Upper lobe of left lung (tissue), 6 donors: ENCODE measurements around the gene MEGF11. TPM values are rescaled to one million over a fixed set of nuclear protein-coding genes. Genes with fewer than 3 reads are reported as not detected.

Experiments used
- ATAC-seq, 2 donors: fragments of 200-7000 bp; cut with Tn5 transposase; one replicate each; pipeline ENCODE4 v1.9.1; 2022; ENCODE audit warnings: mild to moderate bottlenecking in 2 of 2, moderate library complexity in 2 of 2; ENCODE audit not compliant: low FRiP score in 2 of 2
- DNase-seq, 2 donors: peaks; one replicate each; pipeline ENCODE4 v3.0.0-alpha.2; 2019 to 2020
- H3K27ac ChIP-seq, 4 donors: fragments of 200-600 bp; sonication (generic); one replicate each; pipeline ENCODE4 v1.5.1; 2016 to 2019
- H3K27me3 ChIP-seq, 4 donors: fragments of 200-600 bp; sonication (generic); one replicate each; pipeline ENCODE4 v1.5.1; 2017 to 2019
- H3K36me3 ChIP-seq, 4 donors: fragments of 200-600 bp; sonication (generic); one replicate each; pipeline ENCODE4 v1.5.1; 2016 to 2019
- H3K4me1 ChIP-seq, 4 donors: fragments of 200-600 bp; sonication (generic); one replicate each; pipeline ENCODE4 v1.5.1; 2018 to 2019
- H3K4me3 ChIP-seq, 4 donors: fragments of 200-600 bp; sonication (generic); one replicate each; pipeline ENCODE4 v1.5.1; 2017 to 2019; ENCODE audit warnings: mild to moderate bottlenecking in 2 of 4, moderate library complexity in 1 of 4
- H3K9me3 ChIP-seq, 4 donors: fragments of 200-600 bp; sonication (generic); one replicate each; pipeline ENCODE4 v1.5.1; 2018 to 2019
- CTCF ChIP-seq, 6 experiments: fragments of 450-650 bp in 4 of 6; fragments of 200-600 bp in 2 of 6; sonication (generic) in 2 of 6; IDR thresholded peaks; one replicate each; pipeline ENCODE4 v1.5.1; 2016 to 2019; ENCODE audit warnings: antibody characterized with exemption in 6 of 6
- EP300 ChIP-seq, 4 donors: sonication (generic); formaldehyde crosslinking; IDR thresholded peaks; one replicate each; pipeline ENCODE4 v1.5.1; 2017; ENCODE audit warnings: antibody characterized with exemption in 4 of 4, control low read depth in 2 of 4
- POLR2A ChIP-seq, 4 donors: fragments of 450-650 bp; IDR thresholded peaks; one replicate each; pipeline ENCODE4 v1.5.1; 2016 to 2017; ENCODE audit warnings: antibody characterized with exemption in 4 of 4, mild to moderate bottlenecking in 2 of 4
- POLR2AphosphoS5 ChIP-seq, 2 donors: sonication (generic); formaldehyde crosslinking; IDR thresholded peaks; one replicate each; pipeline ENCODE4 v1.5.1; 2017; ENCODE audit warnings: antibody characterized with exemption in 2 of 2
- WGBS, 2 donors: methylation state at CpG; one replicate each; pipeline ENCODE4 v1.1.5; 2017 to 2018; 5-methylcytosine and 5-hydroxymethylcytosine counted together
- total RNA-seq, 6 donors: library from RNA; depleted of rRNA in 4 of 6; stranded (reverse); fragments of >200 nt in 4 of 6; gene quantifications; one replicate each; pipeline versions ENCODE4 v1.1.0 to v1.2.1, GENCODE V29; 2016 to 2021
- donor health status: DM: no; HTN: no; CAD: no; lungs with moderate emphysema.
- donor health status: DM: no; HTN: yes; CAD: no; lungs with severe emphysema.

Gene MEGF11
- total RNA-seq, 6 donors from 2014 or later, result 1.5 to 4.0 (median 3.5) TPM; not detected in 3

- no peak for ATAC-seq
- Histone ChIP-seq H3K9me3 (no peaks in the 10 kb centered on the region), H3K36me3 (peaks cover 0 to 16% (median 6%) of the 10 kb centered on the region in 4 donors), H3K4me3 (no peak overlapping the region), H3K4me1 (peaks cover 0 to 11% (median 6%) of the 10 kb centered on the region in 4 donors), H3K27me3 (no peaks in the 10 kb centered on the region), H3K27ac (no peak overlapping the region)
- no peak for TF ChIP-seq POLR2A (IDR thresholded peaks at IDR 0.05)
- no peak for TF ChIP-seq CTCF (IDR thresholded peaks at IDR 0.05)
- TF ChIP-seq EP300 (IDR thresholded peaks at IDR 0.05), result no peak
- TF ChIP-seq POLR2AphosphoS5 (IDR thresholded peaks at IDR 0.05), result no peak
- no peak for DNase-seq
- 53% methylated on average over 1 of the region's 1 CpG; no CpG with 5 or more reads in 1 of the 2 donors for WGBS, 2 donors
These were observed 333.4 kb downstream of the MEGF11 start for GRCh38 chr15:65920121-65920520.

GRCh38 chr15:65919353-65919752 lies 334.2 kb downstream of the MEGF11 start:
- 88 to 91% methylated on average over 9 of the region's 9 CpGs for WGBS, 2 donors
- H3K4me3 ChIP-seq, result no peak overlapping the region
- H3K36me3 ChIP-seq, result peaks cover 0 to 16% (median 6%) of the 10 kb centered on the region in 4 donors
- H3K9me3 ChIP-seq, result no peaks in the 10 kb centered on the region
- H3K27me3 ChIP-seq, result no peaks in the 10 kb centered on the region
- no peak for DNase-seq
- TF ChIP-seq POLR2A (IDR thresholded peaks at IDR 0.05), result no peak
- TF ChIP-seq POLR2AphosphoS5 (IDR thresholded peaks at IDR 0.05), result no peak
- TF ChIP-seq EP300 (IDR thresholded peaks at IDR 0.05), result no peak
- TF ChIP-seq CTCF (IDR thresholded peaks at IDR 0.05), result no peak
- no peak overlapping the region for H3K27ac ChIP-seq
- H3K4me1 ChIP-seq, result peaks cover 0 to 11% (median 6%) of the 10 kb centered on the region in 4 donors
- ATAC-seq, result no peak

GRCh38 chr15:65918945-65919344 lies 334.6 kb downstream of the MEGF11 start:
- Histone ChIP-seq H3K4me1 (peaks cover 0 to 11% (median 6%) of the 10 kb centered on the region in 4 donors), H3K27me3 (no peaks in the 10 kb centered on the region), H3K9me3 (no peaks in the 10 kb centered on the region), H3K4me3 (no peak overlapping the region), H3K27ac (no peak overlapping the region), H3K36me3 (peaks cover 0 to 16% (median 6%) of the 10 kb centered on the region in 4 donors)
- WGBS, 2 donors, result 92 to 94% methylated on average over 5 of the region's 5 CpGs
- DNase-seq, result no peak
- ATAC-seq, result no peak
- TF ChIP-seq POLR2A (IDR thresholded peaks at IDR 0.05) (no peak), POLR2AphosphoS5 (IDR thresholded peaks at IDR 0.05) (no peak), EP300 (IDR thresholded peaks at IDR 0.05) (no peak), CTCF (IDR thresholded peaks at IDR 0.05) (no peak)

GRCh38 chr15:65918357-65918920 lies 335.1 kb downstream of the MEGF11 start:
- Histone ChIP-seq H3K9me3 (no peaks in the 10 kb centered on the region), H3K36me3 (peaks cover 0 to 16% (median 6%) of the 10 kb centered on the region in 4 donors), H3K27me3 (no peaks in the 10 kb centered on the region), H3K4me1 (peaks cover 0 to 11% (median 6%) of the 10 kb centered on the region in 4 donors), H3K4me3 (no peak overlapping the region), H3K27ac (no peak overlapping the region)
- ATAC-seq (no peak), DNase-seq (no peak)
- TF ChIP-seq EP300 (IDR thresholded peaks at IDR 0.05) (no peak), POLR2AphosphoS5 (IDR thresholded peaks at IDR 0.05) (no peak), POLR2A (IDR thresholded peaks at IDR 0.05) (no peak), CTCF (IDR thresholded peaks at IDR 0.05) (no peak)
- WGBS, 2 donors, result 88 to 95% methylated on average over 3 of the region's 3 CpGs

- no peaks in the 10 kb centered on the region for H3K27me3 ChIP-seq
- 86 to 100% methylated on average over 3 to 4 of the region's 4 CpGs for WGBS, 2 donors
- DNase-seq, result no peak
- H3K9me3 ChIP-seq, result no peaks in the 10 kb centered on the region
- no peak overlapping the region for H3K4me3 ChIP-seq
- no peak for TF ChIP-seq EP300 (IDR thresholded peaks at IDR 0.05)
- TF ChIP-seq POLR2A (IDR thresholded peaks at IDR 0.05), result no peak
- H3K27ac ChIP-seq, result no peak overlapping the region
- ATAC-seq, result no peak
- H3K36me3 ChIP-seq, result peaks cover 0 to 17% (median 7%) of the 10 kb centered on the region in 4 donors
- peaks cover 0 to 11% (median 6%) of the 10 kb centered on the region in 4 donors for H3K4me1 ChIP-seq
These were observed 335.6 kb downstream of the MEGF11 start for GRCh38 chr15:65917936-65918335.
